HG03039 (cell line): ENCODE results near the gene RBMS1.
"Not testable (repeated sequence)": the region's sequence is repeated elsewhere in the genome, so short reads cannot be mapped to it uniquely, and the experiment has no call there.

Source experiments
- ATAC-seq: cut with Tn5 transposase; IDR thresholded peaks from one replicate; pipeline ENCODE4 v1.9.1; 2021; ENCODE audit warnings: mild to moderate bottlenecking, moderate library complexity; ENCODE audit not compliant: unreplicated experiment

RBMS1 gene

GRCh38 chr2:160367139-160367538 lies 126.5 kb downstream of the RBMS1 start:
- ATAC-seq: not testable (repeated sequence)

- ATAC-seq: no peak
Observed at GRCh38 chr2:160366474-160366873, 127.1 kb downstream of the RBMS1 start.

GRCh38 chr2:160365716-160366367 lies 127.8 kb downstream of the RBMS1 start:
- no peak for ATAC-seq

DNA sequence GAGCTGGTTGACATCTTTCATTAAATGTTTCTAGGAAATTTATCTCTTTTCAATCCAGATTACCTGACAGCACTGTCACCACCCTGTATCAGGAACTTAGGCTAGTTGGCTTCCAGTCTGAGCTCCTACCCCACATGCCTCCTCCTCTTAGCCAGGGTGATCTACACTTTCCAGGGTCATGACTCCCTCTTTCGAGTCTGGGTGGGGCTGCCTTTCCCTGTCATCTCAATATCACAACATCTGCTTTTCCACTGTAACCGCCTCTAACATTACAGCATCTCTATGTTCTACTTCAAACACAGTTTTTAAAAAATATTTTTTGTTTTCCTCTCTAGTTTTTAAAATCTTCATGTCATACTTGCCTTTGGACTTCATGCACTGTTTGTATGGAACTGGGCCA lies 129.2 kb downstream of the RBMS1 start:
- no peak for ATAC-seq

DNA sequence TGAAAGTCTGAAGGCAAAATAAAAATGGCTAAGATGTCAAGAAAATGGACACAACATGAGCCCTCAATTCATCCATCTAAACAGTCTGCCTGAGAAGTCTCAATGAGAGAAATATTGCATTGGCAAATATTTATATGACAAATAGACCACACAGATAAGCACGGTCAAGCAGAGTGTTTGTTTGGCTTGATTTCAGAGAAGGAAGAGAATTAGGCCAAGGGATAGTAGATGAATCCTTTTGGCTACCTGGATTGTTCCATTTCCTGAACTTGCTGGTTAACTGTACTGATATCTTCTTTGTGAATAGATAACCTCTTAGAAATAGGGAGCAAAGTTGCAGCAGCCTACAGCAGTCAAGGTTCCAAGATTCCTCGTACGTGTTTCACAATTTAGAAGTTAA lies 129.6 kb downstream of the RBMS1 start:
- no peak for ATAC-seq

DNA sequence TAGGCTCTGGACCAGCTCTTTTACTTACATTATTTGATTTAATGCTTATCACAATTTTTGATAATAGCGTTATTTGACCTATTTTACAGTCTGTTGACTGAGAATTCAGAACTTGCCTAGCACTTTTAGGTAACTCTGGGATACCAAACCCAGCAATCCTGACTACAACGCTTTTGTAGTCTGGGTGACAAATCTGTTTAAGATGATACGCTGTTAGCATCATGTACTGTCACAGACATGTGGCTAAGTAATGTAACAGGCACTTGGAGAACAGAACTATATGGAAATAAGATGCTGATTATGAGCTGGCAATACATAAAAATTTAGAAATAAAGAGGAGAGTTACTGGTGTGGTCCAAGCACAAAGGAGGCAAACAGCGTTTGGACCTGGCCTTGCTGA lies 130.6 kb downstream of the RBMS1 start:
- ATAC-seq: no peak

DNA sequence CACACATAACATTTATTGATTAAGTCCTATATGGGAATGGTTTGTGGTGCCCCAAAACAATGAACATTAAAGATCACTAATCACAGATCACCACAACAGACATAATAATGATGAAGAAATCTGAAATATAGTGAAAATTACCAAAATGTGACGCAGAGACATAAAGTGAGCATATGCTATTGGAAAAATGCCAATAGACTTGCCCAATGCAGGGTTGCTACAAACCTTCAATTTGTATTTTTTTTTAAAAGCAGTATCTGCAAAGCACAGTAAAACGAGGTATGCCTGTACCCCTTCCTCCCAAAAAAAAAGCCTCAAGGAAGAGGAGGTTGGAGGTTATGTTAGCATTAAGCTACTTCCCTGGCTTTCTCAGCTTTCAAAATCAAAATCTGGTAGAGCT lies 131.1 kb downstream of the RBMS1 start:
- no peak for ATAC-seq

GRCh38 chr2:160362018-160362417 lies 131.6 kb downstream of the RBMS1 start:
- no peak for ATAC-seq

- ATAC-seq: no peak
Observed at GRCh38 chr2:160360089-160360757, 133.4 kb downstream of the RBMS1 start.

- ATAC-seq: no peak
Observed at GRCh38 chr2:160358046-160358445, 135.6 kb downstream of the RBMS1 start.

- ATAC-seq: no peak
Observed at GRCh38 chr2:160356485-160356884, 137.1 kb downstream of the RBMS1 start.

GRCh38 chr2:160355080-160355479 lies 138.5 kb downstream of the RBMS1 start:
- ATAC-seq: no peak

- no peak for ATAC-seq
Observed at GRCh38 chr2:160354677-160355076, 138.9 kb downstream of the RBMS1 start.

DNA sequence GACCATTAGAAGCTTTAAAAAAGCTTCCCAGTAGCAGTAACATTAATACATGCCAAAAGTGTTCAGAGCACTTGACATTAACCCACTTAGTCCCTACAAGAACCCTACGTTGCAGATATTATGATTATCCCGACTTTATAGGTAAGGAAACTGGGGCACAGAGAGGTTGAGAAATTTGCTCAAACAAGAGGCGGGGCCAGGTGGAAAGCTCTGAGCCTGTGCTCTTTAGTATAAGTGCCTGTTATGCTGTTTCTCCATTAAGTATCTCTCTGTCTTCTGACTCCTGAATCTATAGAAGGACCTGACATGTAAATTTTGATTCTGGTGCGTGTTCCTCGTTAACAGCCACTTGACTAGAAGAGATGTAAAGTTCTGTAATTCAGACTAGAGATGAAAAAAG lies 139.8 kb downstream of the RBMS1 start:
- no peak for ATAC-seq

DNA sequence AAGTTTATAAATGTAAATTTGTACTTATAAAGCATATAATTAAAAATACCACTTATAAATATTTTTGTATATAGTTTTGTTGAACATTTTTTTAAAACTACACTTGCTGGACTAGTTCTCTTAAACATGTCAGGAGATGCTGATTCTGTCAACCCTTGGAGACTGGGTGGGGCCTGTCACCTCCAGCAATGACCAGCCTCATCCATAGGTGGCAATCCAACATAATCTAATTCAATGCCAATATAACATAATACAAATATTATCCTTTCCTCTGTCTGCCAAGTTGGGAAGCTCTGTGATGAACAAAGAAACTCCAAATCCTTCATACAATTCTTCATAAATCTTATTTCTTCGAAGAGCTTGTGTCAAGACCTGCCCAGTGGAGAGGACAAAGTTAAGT lies 140.4 kb downstream of the RBMS1 start:
- ATAC-seq: no peak

DNA sequence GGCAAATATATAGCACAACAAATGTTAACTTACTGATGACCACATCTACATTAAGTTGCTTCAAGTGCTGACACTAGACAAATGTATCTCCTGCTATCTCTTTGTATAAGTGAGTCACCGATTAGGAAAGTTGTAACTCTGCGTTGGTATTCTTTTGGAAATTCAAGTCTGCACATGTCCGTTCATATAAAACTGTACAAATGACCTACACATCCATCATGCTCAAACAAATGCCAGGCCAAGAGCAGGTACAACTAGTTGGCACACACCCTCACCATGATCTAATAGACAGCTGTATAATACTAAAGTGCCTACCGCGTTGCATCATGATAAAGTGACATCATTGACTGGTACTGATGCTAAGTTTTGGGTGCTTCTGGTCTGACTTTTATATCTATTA lies 141.1 kb downstream of the RBMS1 start:
- no peak for ATAC-seq

GRCh38 chr2:160351956-160352355 lies 141.7 kb downstream of the RBMS1 start:
- no peak for ATAC-seq

GRCh38 chr2:160349306-160349705 lies 144.3 kb downstream of the RBMS1 start:
- no peak for ATAC-seq

GRCh38 chr2:160347269-160347863 lies 146.2 kb downstream of the RBMS1 start:
- no peak for ATAC-seq

DNA sequence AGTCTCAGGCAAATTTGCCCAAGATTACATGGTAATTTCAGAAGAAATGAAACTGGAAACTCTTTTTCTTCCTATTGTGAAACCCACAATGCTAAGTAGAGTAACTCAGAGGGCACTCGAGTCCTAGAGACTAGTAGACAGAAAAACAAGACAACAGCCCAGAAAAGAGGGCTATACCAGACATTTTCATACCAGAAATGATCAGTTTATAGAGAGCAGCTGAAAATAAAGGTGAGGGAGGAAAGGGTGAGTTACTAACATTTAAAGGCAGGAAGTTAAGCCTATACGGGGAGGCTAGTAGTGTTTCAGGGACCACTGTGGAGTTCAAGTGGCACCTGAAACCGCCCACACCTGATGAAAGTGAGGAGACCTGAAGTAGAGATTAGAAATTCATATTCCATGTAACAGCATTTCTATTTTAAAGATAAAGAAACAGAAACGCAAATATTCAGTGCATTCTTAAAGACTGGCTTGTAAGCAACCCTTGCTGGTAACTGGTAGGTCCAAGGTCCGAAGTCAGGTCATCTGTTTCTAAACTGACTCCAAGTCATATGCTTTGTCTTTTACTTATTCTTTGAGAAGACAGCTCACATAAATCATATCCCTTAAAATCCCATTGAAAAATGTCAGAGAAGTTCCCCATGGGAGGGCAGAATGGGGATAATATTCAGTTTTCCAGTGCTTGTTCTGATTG lies 148.4 kb downstream of the RBMS1 start:
- ATAC-seq: no peak

DNA sequence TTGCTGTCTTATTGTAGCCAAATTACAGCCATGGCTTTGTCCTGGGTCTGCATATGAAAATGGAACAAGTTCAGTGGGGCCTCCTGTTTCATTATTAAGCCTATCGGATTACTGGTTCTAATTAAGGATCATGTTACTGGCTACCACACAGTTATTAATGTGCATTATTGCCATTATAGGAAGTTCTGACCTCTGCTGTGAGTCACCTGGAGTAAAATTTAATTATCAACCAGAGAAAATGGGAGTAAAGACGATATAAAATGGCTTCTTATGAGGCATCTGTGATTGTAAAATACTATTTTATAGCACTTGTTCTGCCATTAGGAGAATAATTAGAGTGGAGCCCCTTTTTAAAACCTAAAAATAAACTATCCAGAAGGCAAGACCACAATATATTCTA lies 150.2 kb downstream of the RBMS1 start:
- no peak for ATAC-seq

DNA sequence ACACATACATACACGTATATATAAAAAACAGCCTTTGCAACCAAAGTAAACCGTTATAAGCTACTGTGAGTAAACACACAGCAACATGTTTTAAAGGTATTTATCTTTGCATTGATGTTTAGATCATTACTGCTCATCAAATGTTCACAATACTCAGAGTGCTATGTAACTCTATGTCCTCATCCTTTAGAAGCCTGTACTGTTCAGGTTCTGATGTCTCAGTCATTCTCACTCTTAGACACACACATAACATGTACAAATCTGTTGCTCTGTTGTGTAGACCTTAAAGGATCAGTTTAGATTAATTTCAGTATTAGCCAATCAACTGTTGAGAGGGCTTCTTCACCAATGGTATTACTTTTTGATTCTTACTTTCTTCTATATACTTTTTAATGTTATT lies 153.9 kb downstream of the RBMS1 start:
- ATAC-seq: no peak
